Gastrocnemius medialis (tissue), 4 donors: Measurements from ENCODE around the gene AGK. TPM values are rescaled to one million over a fixed set of nuclear protein-coding genes. Genes with fewer than 3 reads are reported as not detected.
"Not testable (repeated sequence)": the region's sequence is repeated elsewhere in the genome, so short reads cannot be mapped to it uniquely, and the experiment has no call there.

Source experiments
- ATAC-seq, 2 donors: fragments of 150-250 bp; one replicate each; pipeline ENCODE4 v1.9.1; 2016
- DNase-seq, 2 donors: peaks; one replicate each; pipeline ENCODE4 v3.0.0-alpha.2; 2019
- H3K27ac ChIP-seq, 4 donors: fragments of 200-600 bp; sonication (generic); 1 replicate in 1 of 4; 2 replicates in 3 of 4; pipeline ENCODE4 v1.5.1; 2016 to 2018; ENCODE audit warnings: mild to moderate bottlenecking in 2 of 4, moderate library complexity in 1 of 4
- H3K27me3 ChIP-seq, 3 donors: fragments of 200-600 bp; sonication (generic) in 2 of 3; 1 replicate in 1 of 3; 2 replicates in 2 of 3; pipeline versions ENCODE4 v1.5.1 to v1.6.0; 2016 to 2019; ENCODE audit warnings: mild to moderate bottlenecking in 1 of 3, moderate library complexity in 1 of 3
- H3K36me3 ChIP-seq, 2 donors: fragments of 200-600 bp; sonication (generic) in 1 of 2; one replicate each; pipeline ENCODE4 v1.5.1; 2017 to 2018
- H3K4me1 ChIP-seq, 2 donors: fragments of 200-600 bp; sonication (generic) in 1 of 2; one replicate each; pipeline ENCODE4 v1.5.1; 2016 to 2017; ENCODE audit warnings: mild to moderate bottlenecking in 2 of 2
- H3K4me3 ChIP-seq, 4 donors: fragments of 200-600 bp; sonication (generic) in 3 of 4; 1 replicate in 1 of 4; 2 replicates in 3 of 4; pipeline ENCODE4 v1.5.1; 2016 to 2019; ENCODE audit warnings: mild to moderate bottlenecking in 2 of 4
- H3K9me3 ChIP-seq, 3 donors: fragments of 200-600 bp; sonication (generic) in 2 of 3; 1 replicate in 1 of 3; 2 replicates in 2 of 3; pipeline ENCODE4 v1.5.1; 2016 to 2019
- POLR2A ChIP-seq, 2 donors: fragments of 450-650 bp; IDR thresholded peaks; one replicate each; pipeline ENCODE4 v1.6.1; 2017; ENCODE audit warnings: antibody characterized with exemption in 2 of 2, mild to moderate bottlenecking in 2 of 2, moderate library complexity in 2 of 2
- in situ Hi-C, 4 donors: fragments of 200-750 bp; cut with MboI; loops; one replicate each; pipeline versions ENCODE4 v1.15.0 to v1.8.0; 2017; ENCODE audit warnings: low sequenced_read_pairs in 4 of 4
- intact Hi-C: fragments of 100-400 bp; cut with DNase I; formaldehyde crosslinking; loops from one replicate; pipeline ENCODE4 v1.15.1; 2023; ENCODE audit warnings: low total_unique reads
- total RNA-seq, 4 donors: library from RNA; depleted of rRNA; stranded (reverse); fragments of >200 nt; gene quantifications; one replicate each; pipeline versions ENCODE4 v1.1.0 to v1.2.3, GENCODE V29; 2016
- TF ChIP-seq, protein P1 (sequence below), 5 experiments: fragments of 450-650 bp in 3 of 5; fragments of 200-600 bp in 2 of 5; sonication (generic) in 2 of 5; IDR thresholded peaks in 4 of 5; conservative IDR thresholded peaks in 1 of 5; 1 replicate in 4 of 5; 2 replicates in 1 of 5; pipeline ENCODE4 v1.5.1; 2016 to 2019; ENCODE audit warnings: antibody characterized with exemption in 5 of 5, mild to moderate bottlenecking in 3 of 5, moderate library complexity in 3 of 5

Gene AGK
- total RNA-seq, 4 donors from 2014 or later: 6.5 to 17.1 (median 11.5) TPM

DNA sequence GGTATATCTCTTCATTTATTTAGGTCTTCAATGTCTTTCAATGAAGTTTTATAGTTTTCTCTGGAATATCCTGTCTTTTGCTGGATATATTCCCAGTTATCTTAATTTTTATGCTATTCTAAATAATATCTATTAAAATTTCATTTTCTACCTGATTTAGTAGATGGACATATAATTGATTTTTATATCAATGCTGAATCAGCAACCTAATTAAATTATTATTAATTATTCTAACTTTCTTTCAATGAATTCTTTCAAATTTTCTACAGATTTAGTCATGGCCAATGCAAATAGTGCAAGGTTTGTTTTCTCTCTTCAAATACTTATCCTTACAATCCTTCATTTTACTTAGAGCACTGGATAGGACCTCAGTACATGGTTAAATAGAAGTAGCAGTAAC is 94.0 kb downstream of the AGK start:
- no peak for ATAC-seq
- in situ Hi-C loops: no loop called here

DNA sequence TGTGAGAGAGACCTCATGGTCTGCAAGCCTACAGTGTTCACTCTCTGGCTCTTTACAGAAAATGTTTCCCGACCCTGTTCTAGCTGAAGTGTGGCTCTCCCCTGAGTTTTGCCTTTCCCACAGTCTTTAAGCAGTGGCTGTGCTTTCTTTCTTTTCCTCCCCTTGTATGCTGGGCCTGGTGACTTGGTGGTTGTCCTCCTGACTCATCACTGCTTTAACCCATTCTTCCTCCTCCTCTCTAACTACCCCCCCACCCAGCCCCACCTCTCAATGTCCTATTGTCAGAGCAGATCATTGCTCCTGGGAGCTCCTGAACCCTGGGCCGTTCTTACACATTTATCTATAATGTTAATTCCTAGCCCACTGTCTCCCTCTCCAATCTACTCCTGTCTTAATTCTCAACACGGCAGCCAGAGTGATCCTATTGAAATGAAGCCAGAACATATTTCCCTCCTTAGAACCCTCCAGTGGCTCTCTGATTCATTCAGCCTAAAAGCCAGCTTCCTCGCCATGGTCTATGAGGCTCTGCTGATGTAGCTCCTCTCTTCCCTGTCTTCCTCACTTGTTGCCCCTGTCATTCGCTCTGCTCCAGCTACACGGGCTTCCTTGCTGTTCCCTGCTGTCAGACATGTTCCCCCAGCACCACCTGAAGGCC is 95.7 kb downstream of the AGK start:
- Histone ChIP-seq H3K9me3 (no peaks in the 10 kb centered on the region), H3K4me1 (peaks cover 4 to 24% of the 10 kb centered on the region in 2 donors), H3K27me3 (no peaks in the 10 kb centered on the region), H3K4me3 (no peak overlapping the region), H3K36me3 (no peaks in the 10 kb centered on the region), H3K27ac (no peak overlapping the region)
- in situ Hi-C loops (no loop called here), intact Hi-C loops (loop anchor here (5.0 to 10.0 kb wide), 2 partner anchors 572 to 835 kb away; partner anchors contain the start of gene TMEM178B)
- TF ChIP-seq, protein P1, sequence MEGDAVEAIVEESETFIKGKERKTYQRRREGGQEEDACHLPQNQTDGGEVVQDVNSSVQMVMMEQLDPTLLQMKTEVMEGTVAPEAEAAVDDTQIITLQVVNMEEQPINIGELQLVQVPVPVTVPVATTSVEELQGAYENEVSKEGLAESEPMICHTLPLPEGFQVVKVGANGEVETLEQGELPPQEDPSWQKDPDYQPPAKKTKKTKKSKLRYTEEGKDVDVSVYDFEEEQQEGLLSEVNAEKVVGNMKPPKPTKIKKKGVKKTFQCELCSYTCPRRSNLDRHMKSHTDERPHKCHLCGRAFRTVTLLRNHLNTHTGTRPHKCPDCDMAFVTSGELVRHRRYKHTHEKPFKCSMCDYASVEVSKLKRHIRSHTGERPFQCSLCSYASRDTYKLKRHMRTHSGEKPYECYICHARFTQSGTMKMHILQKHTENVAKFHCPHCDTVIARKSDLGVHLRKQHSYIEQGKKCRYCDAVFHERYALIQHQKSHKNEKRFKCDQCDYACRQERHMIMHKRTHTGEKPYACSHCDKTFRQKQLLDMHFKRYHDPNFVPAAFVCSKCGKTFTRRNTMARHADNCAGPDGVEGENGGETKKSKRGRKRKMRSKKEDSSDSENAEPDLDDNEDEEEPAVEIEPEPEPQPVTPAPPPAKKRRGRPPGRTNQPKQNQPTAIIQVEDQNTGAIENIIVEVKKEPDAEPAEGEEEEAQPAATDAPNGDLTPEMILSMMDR (IDR thresholded peaks at IDR 0.05 in 4 of 5, conservative IDR thresholded peaks at IDR 0.05 in 1 of 5): no peak
- TF ChIP-seq POLR2A (IDR thresholded peaks at IDR 0.05): no peak
- no peak for ATAC-seq
- no peak for DNase-seq

More for the DNA sequence above, 94.0 kb downstream of the AGK start:
- H3K4me1 ChIP-seq: peaks cover 4 to 22% of the 10 kb centered on the region in 2 donors
- H3K36me3 ChIP-seq: no peaks in the 10 kb centered on the region
- H3K27me3 ChIP-seq: no peaks in the 10 kb centered on the region
- DNase-seq: no peak
- H3K9me3 ChIP-seq: no peaks in the 10 kb centered on the region
- no peak for TF ChIP-seq POLR2A (IDR thresholded peaks at IDR 0.05)
- TF ChIP-seq, protein P1 (IDR thresholded peaks at IDR 0.05 in 4 of 5, conservative IDR thresholded peaks at IDR 0.05 in 1 of 5): no peak
- no peak overlapping the region for H3K27ac ChIP-seq
- intact Hi-C loops: loop anchor here (5.0 to 10.0 kb wide), 2 partner anchors 570 to 833 kb away; partner anchors contain the start of gene TMEM178B
- H3K4me3 ChIP-seq: no peak overlapping the region

DNA sequence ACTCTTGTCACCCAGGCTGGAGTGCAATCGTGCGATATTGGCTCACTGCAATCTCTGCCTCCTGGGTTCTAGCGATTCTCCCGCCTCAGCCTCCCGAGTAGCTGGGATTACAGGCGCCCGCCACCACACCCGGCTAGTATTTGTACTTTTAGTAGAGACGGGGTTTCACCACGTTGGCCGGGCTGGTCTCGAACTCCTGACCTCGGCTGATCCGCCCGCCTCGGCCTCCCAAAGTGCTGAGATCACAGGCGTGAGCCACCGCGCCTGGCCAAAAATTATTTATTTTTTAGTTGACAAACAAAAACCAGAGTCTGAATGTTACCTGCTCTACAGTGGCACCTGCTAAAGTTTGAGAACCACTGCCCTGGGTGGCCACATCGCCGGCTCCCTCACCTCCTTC is 96.5 kb downstream of the AGK start:
- DNase-seq, in situ Hi-C loops, H3K4me3 ChIP-seq, H3K27ac ChIP-seq, H3K9me3 ChIP-seq, H3K27me3 ChIP-seq, H3K36me3 ChIP-seq, ATAC-seq: not testable (repeated sequence)
- intact Hi-C loops: loop anchor here (5.0 to 10.0 kb wide), 2 partner anchors 573 to 835 kb away; partner anchors contain the start of gene TMEM178B
- peaks cover 4 to 24% of the 10 kb centered on the region in 2 donors for H3K4me1 ChIP-seq

DNA sequence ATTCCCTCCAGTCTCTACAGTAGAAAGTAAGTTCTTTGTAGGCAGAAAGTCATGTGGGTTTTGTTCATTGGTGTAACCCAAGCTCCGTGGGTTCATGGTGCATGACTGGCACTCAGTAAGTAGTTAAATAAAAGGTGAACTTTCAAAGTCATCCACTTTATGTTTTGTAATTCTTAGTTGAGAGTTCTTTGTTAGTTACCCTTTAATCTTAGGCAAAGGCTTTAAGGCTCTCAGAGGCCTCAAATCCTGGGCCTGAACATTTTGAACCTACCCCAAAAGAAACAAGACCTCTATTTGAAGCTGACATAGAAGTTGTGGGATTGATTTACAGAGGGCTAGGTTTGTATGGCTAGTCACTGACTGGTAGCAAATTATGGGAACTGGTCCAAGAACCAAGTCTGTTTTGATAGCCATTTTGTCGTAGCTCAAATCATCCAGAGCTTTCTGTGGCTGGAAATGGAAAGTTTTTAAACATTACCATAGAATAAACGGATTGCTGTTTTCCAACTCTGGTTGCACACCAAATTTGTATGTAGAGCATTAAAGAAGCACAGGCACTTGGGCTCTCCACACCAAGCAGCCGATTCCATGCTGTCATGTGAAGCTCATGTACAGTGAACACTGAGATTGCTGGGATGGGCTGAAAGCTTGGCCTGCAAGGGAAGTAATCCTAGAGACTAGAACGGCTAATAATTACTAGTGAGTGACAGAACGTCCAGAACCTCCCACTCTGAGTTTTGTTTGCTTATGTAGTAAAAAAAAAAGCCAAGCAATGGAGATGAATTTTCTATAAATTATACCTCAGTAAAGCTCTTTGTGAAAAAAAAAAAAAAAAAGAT is 97.3 kb downstream of the AGK start:
- Histone ChIP-seq H3K27me3 (no peaks in the 10 kb centered on the region), H3K4me3 (no peak overlapping the region), H3K9me3 (no peaks in the 10 kb centered on the region), H3K27ac (peak overlapping the region in 3 of 4 donors; percentile 25 to 53 (median 37)), H3K36me3 (peaks cover 0 to 12% of the 10 kb centered on the region in 2 donors), H3K4me1 (peaks cover 4 to 24% of the 10 kb centered on the region in 2 donors)
- DNase-seq: no peak
- intact Hi-C loops: loop anchor here (5.0 to 10.0 kb wide), 2 partner anchors 574 to 836 kb away; partner anchors contain the start of gene TMEM178B
- TF ChIP-seq, protein P1 (IDR thresholded peaks at IDR 0.05 in 4 of 5, conservative IDR thresholded peaks at IDR 0.05 in 1 of 5): no peak
- TF ChIP-seq POLR2A (IDR thresholded peaks at IDR 0.05): no peak
- in situ Hi-C loops: no loop called here
- ATAC-seq: no peak
